A549 (cell line): Measurements from ENCODE around the gene MGRN1. TPM values are rescaled to one million over a fixed set of nuclear protein-coding genes. Genes with fewer than 3 reads are reported as not detected.

ENCODE experiments used
- ATAC-seq, 2 experiments: fragments of 200-7000 bp in 1 of 2; fragments of >200 bp in 1 of 2; cut with Nextera tagmentation in 1 of 2; cut with Tn5 transposase in 1 of 2; 3 replicates each; pipeline versions ENCODE4 v1.8.0 to v1.9.1; 2018 to 2020; ENCODE audit warnings: mild to moderate bottlenecking in 1 of 2, moderate library complexity in 1 of 2
- CTCF ChIA-PET: fragments of 300-600 bp; sonication (Branson Sonifier 250); formaldehyde crosslinking; extraction: SDS; loops from one replicate; lab custom pipeline; 2021; ENCODE audit warnings: antibody characterized with exemption, inconsistent platforms; lab: Yijun Ruan, JAX
- POLR2A ChIA-PET: fragments of 350-600 bp; formaldehyde crosslinking; extraction: SDS; loops from one replicate; lab custom pipeline; 2021; ENCODE audit warnings: antibody characterized with exemption, inconsistent platforms; lab: Yijun Ruan, JAX
- DNase-seq, 2 experiments: peaks; one replicate each; pipeline versions ENCODE4 v3.0.0 to v3.0.0-alpha.2; 2011 to 2016; ENCODE audit warnings: low read depth in 1 of 2, low spot score in 1 of 2
- FAIRE-seq: peaks from 2 replicates; lab custom pipeline; 2011; peaks lifted over from hg19 to GRCh38; lab: Jason Lieb, UNC
- H3K27ac ChIP-seq, 2 experiments: fragments of >200 bp; sonication (Bioruptor Twin); formaldehyde crosslinking; 3 replicates each; pipeline ENCODE4 v1.5.1; 2016 to 2017
- H3K4me1 ChIP-seq: fragments of >200 bp; sonication (Bioruptor Twin); formaldehyde crosslinking; 3 replicates; pipeline ENCODE4 v1.6.1; 2016
- H3K4me2 ChIP-seq: fragments of >200 bp; sonication (Bioruptor Twin); formaldehyde crosslinking; 3 replicates; pipeline ENCODE4 v1.6.1; 2016
- H3K4me3 ChIP-seq: fragments of >200 bp; sonication (Bioruptor Twin); formaldehyde crosslinking; 3 replicates; pipeline ENCODE4 v1.5.1; 2016
- H3K9me3 ChIP-seq: fragments of >200 bp; sonication (Bioruptor Twin); formaldehyde crosslinking; 3 replicates; pipeline ENCODE4 v1.6.1; 2016
- CBX2 ChIP-seq: fragments of 200-600 bp; sonication (generic); IDR thresholded peaks from 2 replicates; pipeline ENCODE4 v1.6.1; 2016; ENCODE audit warnings: low read depth, mild to moderate bottlenecking, borderline replicate concordance
- EHF ChIP-seq: fragments of 250-450 bp; sonication (Bioruptor Pico); IDR thresholded peaks from 2 replicates; pipeline ENCODE4 v1.5.0; 2020; ENCODE audit warnings: mild to moderate bottlenecking
- EHMT2 ChIP-seq: fragments of 200-600 bp; sonication (generic); IDR thresholded peaks from 2 replicates; pipeline ENCODE4 v1.6.1; 2016; ENCODE audit warnings: antibody characterized with exemption, low read depth, mild to moderate bottlenecking, moderate library complexity
- ELK1 ChIP-seq: fragments of 150-350 bp; IDR thresholded peaks from 2 replicates; pipeline ENCODE4 v1.6.1; 2014; ENCODE audit warnings: low read depth, mild to moderate bottlenecking, low read length
- FOSB ChIP-seq: fragments of 250-450 bp; sonication (Bioruptor Pico); IDR thresholded peaks from 2 replicates; pipeline ENCODE4 v1.5.0; 2020; ENCODE audit warnings: mild to moderate bottlenecking, moderate library complexity
- GATA3 ChIP-seq: IDR thresholded peaks from 2 replicates; pipeline ENCODE4 v1.6.1; 2012; ENCODE audit warnings: borderline replicate concordance
- HEYL ChIP-seq: fragments of 250-450 bp; sonication (Bioruptor Pico); IDR thresholded peaks from 2 replicates; pipeline ENCODE4 v1.8.0; 2021; ENCODE audit warnings: mild to moderate bottlenecking, moderate library complexity
- HOXB13 ChIP-seq: fragments of 250-450 bp; sonication (Bioruptor Pico); IDR thresholded peaks from 2 replicates; pipeline ENCODE4 v1.5.0; 2020; ENCODE audit warnings: low read depth, mild to moderate bottlenecking, moderate library complexity
- MAZ ChIP-seq: fragments of 150-350 bp; IDR thresholded peaks from 2 replicates; pipeline ENCODE4 v1.6.1; 2014; ENCODE audit warnings: antibody characterized with exemption, low read depth, low read length, borderline replicate concordance
- MYC ChIP-seq: IDR thresholded peaks from 2 replicates; pipeline ENCODE4 v1.6.1; 2012; ENCODE audit warnings: mild to moderate bottlenecking, inconsistent platforms, low read length, improper control_type of control experiment, borderline replicate concordance
- NPAS2 ChIP-seq: fragments of 250-450 bp; sonication (Bioruptor Pico); IDR thresholded peaks from 2 replicates; pipeline ENCODE4 v1.8.0; 2022; ENCODE audit warnings: mild to moderate bottlenecking, moderate library complexity, borderline replicate concordance
- NR3C1 ChIP-seq: fragments of >200 bp; sonication (Bioruptor Twin); formaldehyde crosslinking; IDR thresholded peaks from 3 replicates; pipeline ENCODE4 v1.6.1; 2017
- POLR2AphosphoS2 ChIP-seq: conservative IDR thresholded peaks from 2 replicates; pipeline ENCODE4 v1.6.1; 2012; ENCODE audit warnings: low read length, improper control_type of control experiment, inconsistent platforms
- RAD21 ChIP-seq, 2 experiments: fragments of >200 bp in 1 of 2; sonication (Bioruptor Twin) in 1 of 2; formaldehyde crosslinking in 1 of 2; IDR thresholded peaks in 1 of 2; conservative IDR thresholded peaks in 1 of 2; 2 replicates in 1 of 2; 3 replicates in 1 of 2; pipeline ENCODE4 v1.6.1; 2012 to 2018; ENCODE audit warnings: inconsistent platforms in 1 of 2
- RCOR1 ChIP-seq: fragments of 150-350 bp; IDR thresholded peaks from 2 replicates; pipeline ENCODE4 v1.6.1; 2014; ENCODE audit warnings: antibody characterized with exemption, low read length, low read depth
- RFX5 ChIP-seq: fragments of 450-650 bp; IDR thresholded peaks from 2 replicates; pipeline ENCODE4 v1.7.1; 2014; ENCODE audit warnings: antibody characterized with exemption, mild to moderate bottlenecking, moderate library complexity
- RNF2 ChIP-seq: fragments of 200-600 bp; sonication (generic); IDR thresholded peaks from 2 replicates; pipeline ENCODE4 v1.6.1; 2016; ENCODE audit warnings: low read depth, mild to moderate bottlenecking, antibody characterized with exemption, moderate library complexity, borderline replicate concordance
- SREBF2 ChIP-seq: fragments of 450-650 bp; IDR thresholded peaks from 2 replicates; pipeline ENCODE4 v1.6.1; 2014; ENCODE audit warnings: mild to moderate bottlenecking, moderate library complexity
- ZFP36 ChIP-seq: fragments of 450-650 bp; IDR thresholded peaks from 2 replicates; pipeline ENCODE4 v1.6.1; 2014; ENCODE audit warnings: borderline replicate concordance; ENCODE audit not compliant: partially characterized antibody
- WGBS: methylation state at CpG from one replicate; pipeline ENCODE4 v1.1.6; 2017; ENCODE audit errors: missing lambda C conversion rate; 5-methylcytosine and 5-hydroxymethylcytosine counted together
- polyA plus RNA-seq, 4 experiments: library from polyadenylated mRNA; depleted of rRNA in 3 of 4; stranded (reverse); fragments of >200 nt; fragmentation: RNase III in 1 of 4; extraction: RNeasy Plus Mini Kit Qiagen cat#74134 plus additional on column Dnase treatment in 1 of 4; gene quantifications; 2 replicates in 3 of 4; 3 replicates in 1 of 4; pipeline ENCODE4 v1.2.3, GENCODE V29; 2011 to 2017
- TF ChIP-seq, protein P1 (sequence below): fragments of >200 bp; sonication (Bioruptor Twin); formaldehyde crosslinking; IDR thresholded peaks from 3 replicates; pipeline ENCODE4 v1.6.1; 2016

MGRN1 gene
- polyA plus RNA-seq, 2 of the 4 experiments (the other 2 are of a cell fraction), result 4.3 to 29.9 TPM

DNA sequence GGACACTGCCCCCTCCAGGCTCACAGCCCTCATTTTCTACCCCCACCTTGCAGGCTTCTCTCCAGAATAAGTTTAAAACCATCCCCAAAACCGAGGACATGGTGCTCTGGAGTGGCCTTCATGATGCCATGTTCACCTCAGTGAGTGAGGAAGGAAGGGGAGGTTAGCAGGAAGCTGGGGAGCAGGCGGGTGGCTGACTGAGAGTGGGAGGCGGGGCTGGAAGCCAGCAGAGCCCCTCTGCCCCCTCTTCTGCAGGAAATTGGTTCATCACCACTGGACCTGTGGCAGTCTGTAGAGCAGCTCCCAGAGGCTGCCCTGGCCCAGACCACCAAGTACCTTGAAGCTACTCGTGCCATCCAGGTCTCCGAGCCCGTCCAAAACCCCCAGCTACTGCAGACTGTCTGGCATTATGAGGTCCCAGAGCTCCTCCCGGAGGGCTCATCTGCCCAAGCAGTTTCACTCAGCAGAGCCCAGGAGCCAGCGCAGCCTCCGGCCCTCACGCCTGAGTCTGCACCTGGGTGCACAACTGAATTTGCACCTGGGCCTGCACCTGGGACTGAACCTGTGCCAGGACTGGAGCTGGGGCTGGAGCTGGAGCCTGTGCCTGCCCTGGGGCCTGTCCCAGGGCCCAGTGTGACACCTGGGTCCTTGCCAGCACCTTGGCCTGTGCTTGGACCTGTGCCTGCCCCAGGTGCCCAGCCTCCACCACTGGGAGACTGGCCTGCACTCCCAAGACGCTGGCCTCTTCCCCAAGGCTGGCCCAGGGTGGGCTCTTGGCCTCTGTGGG, 49.5 kb upstream of the MGRN1 start:
- no peak for FAIRE-seq
- 78% methylated on average over 6 of the region's 11 CpGs for WGBS

GRCh38 chr16:4576008-4576407, 48.6 kb upstream of the MGRN1 start:
- DNase-seq (no peak), FAIRE-seq (no peak), ATAC-seq (no peak)
- CTCF ChIA-PET, result interaction anchor here (1.6 kb wide), 1 partner anchor 9 kb away, joined by 12 read pairs; no protein-coding TSS in a partner anchor
- TF ChIP-seq MAZ, result no peak
- no peak for TF ChIP-seq RNF2
- no peak for TF ChIP-seq POLR2AphosphoS2
- no peak for TF ChIP-seq RAD21 (conservative IDR thresholded peaks at IDR 0.05 in 1 of 2, IDR thresholded peaks at IDR 0.05 in 1 of 2)
- TF ChIP-seq RCOR1, result no peak
- TF ChIP-seq, protein P1, sequence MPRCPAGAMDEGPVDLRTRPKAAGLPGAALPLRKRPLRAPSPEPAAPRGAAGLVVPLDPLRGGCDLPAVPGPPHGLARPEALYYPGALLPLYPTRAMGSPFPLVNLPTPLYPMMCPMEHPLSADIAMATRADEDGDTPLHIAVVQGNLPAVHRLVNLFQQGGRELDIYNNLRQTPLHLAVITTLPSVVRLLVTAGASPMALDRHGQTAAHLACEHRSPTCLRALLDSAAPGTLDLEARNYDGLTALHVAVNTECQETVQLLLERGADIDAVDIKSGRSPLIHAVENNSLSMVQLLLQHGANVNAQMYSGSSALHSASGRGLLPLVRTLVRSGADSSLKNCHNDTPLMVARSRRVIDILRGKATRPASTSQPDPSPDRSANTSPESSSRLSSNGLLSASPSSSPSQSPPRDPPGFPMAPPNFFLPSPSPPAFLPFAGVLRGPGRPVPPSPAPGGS, result no peak
- TF ChIP-seq EHF, result no peak
- no peak for TF ChIP-seq RFX5
- TF ChIP-seq MYC, result no peak
- TF ChIP-seq ELK1, result no peak
- no peak for TF ChIP-seq SREBF2
- TF ChIP-seq GATA3, result no peak
- TF ChIP-seq FOSB (CRISPR knock-in tag), result no peak
- no peak for TF ChIP-seq NR3C1
- TF ChIP-seq ZFP36, result no peak
- no peak for TF ChIP-seq HEYL (CRISPR knock-in tag)
- TF ChIP-seq HOXB13 (CRISPR knock-in tag), result no peak
- no peak for TF ChIP-seq NPAS2 (CRISPR knock-in tag)
- no peak overlapping the region for H3K27ac ChIP-seq
- peaks cover 13% of the 10 kb centered on the region for H3K4me1 ChIP-seq
- POLR2A ChIA-PET, result no interaction called here
- H3K4me2 ChIP-seq, result no peak overlapping the region
- H3K9me3 ChIP-seq, result no peaks in the 10 kb centered on the region
- 87% methylated on average over 15 of the region's 15 CpGs for WGBS
- no peak overlapping the region for H3K4me3 ChIP-seq

More for the DNA sequence above, 49.5 kb upstream of the MGRN1 start:
- Histone ChIP-seq H3K4me3 (no peak overlapping the region), H3K9me3 (no peaks in the 10 kb centered on the region), H3K4me1 (peaks cover 6% of the 10 kb centered on the region), H3K27ac (no peak overlapping the region), H3K4me2 (no peak overlapping the region)
- TF ChIP-seq CBX2 (no peak), EHF (no peak), MYC (no peak), EHMT2 (no peak), RAD21 (conservative IDR thresholded peaks at IDR 0.05 in 1 of 2, IDR thresholded peaks at IDR 0.05 in 1 of 2) (0 out of 5 replicates have a peak, but pooled peaks of 1 of the 2 experiments have one; percentile 12)
- ChIA-PET CTCF (interaction anchor here (0.6 to 1.6 kb wide), 5 partner anchors 10 to 446 kb away, joined by 3 to 12 read pairs (median 4); no protein-coding TSS in a partner anchor), POLR2A (no interaction called here)
- DNase-seq (no peak), ATAC-seq (peak; percentile 33 to 63; a peak in 3 of 6 replicates)
